GM23338 (cell line): ENCODE data around the gene PIPOX. TPM values are rescaled to one million over a fixed set of nuclear protein-coding genes. Genes with fewer than 3 reads are reported as not detected.

Source experiments
- ATAC-seq: fragments of 200-7000 bp; cut with Tn5 transposase; 3 replicates; pipeline ENCODE4 v1.9.1; 2020
- DNase-seq: peaks from one replicate; pipeline ENCODE4 v3.0.0-alpha.2; 2015; ENCODE audit warnings: low spot score
- H2AFZ ChIP-seq: fragments of 200-600 bp; sonication (generic); 2 replicates; pipeline ENCODE4 v1.8.0; 2016; ENCODE audit warnings: antibody characterized with exemption, mild to moderate bottlenecking, moderate library complexity
- H3F3A ChIP-seq: fragments of 200-600 bp; sonication (generic); replicated peaks from 2 replicates; pipeline ENCODE4 v1.8.0; 2017; ENCODE audit warnings: antibody characterized with exemption, mixed run types, low read depth
- H3K27ac ChIP-seq: fragments of 200-600 bp; sonication (generic); 2 replicates; pipeline ENCODE4 v1.6.1; 2016; ENCODE audit warnings: low read depth
- H3K27me3 ChIP-seq: fragments of 200-600 bp; sonication (generic); 2 replicates; pipeline ENCODE4 v1.8.0; 2016; ENCODE audit warnings: mild to moderate bottlenecking, mixed run types, moderate library complexity; ENCODE audit not compliant: insufficient read depth
- H3K36me3 ChIP-seq: fragments of 200-600 bp; sonication (generic); 2 replicates; pipeline ENCODE4 v1.8.0; 2016; ENCODE audit warnings: mild to moderate bottlenecking; ENCODE audit not compliant: insufficient read depth
- H3K4me1 ChIP-seq: fragments of 200-600 bp; sonication (generic); 2 replicates; pipeline ENCODE4 v1.8.0; 2016; ENCODE audit warnings: mild to moderate bottlenecking, moderate library complexity; ENCODE audit not compliant: insufficient read depth
- H3K4me2 ChIP-seq: fragments of 200-600 bp; sonication (generic); 2 replicates; pipeline ENCODE4 v1.7.1; 2017; ENCODE audit warnings: mixed run types
- H3K4me3 ChIP-seq: fragments of 200-600 bp; sonication (generic); 2 replicates; pipeline ENCODE4 v1.6.1; 2016; ENCODE audit warnings: mixed run types
- H3K79me2 ChIP-seq: fragments of 200-600 bp; sonication (generic); replicated peaks from 2 replicates; pipeline ENCODE4 v1.8.0; 2017; ENCODE audit warnings: mild to moderate bottlenecking; ENCODE audit not compliant: insufficient read depth
- H3K9me2 ChIP-seq: fragments of 200-600 bp; sonication (generic); 2 replicates; pipeline ENCODE4 v1.8.0; 2017; ENCODE audit not compliant: insufficient read depth
- H4K20me1 ChIP-seq: fragments of 200-600 bp; sonication (generic); replicated peaks from 2 replicates; pipeline ENCODE4 v1.8.0; 2017; ENCODE audit warnings: mild to moderate bottlenecking; ENCODE audit not compliant: insufficient read depth
- H3K27ac Mint-ChIP-seq: 2 replicates; pipeline ENCODE4 v1.8.0; 2020; ENCODE audit warnings: inconsistent platforms, mild to moderate bottlenecking, moderate library complexity, mixed read lengths
- H3K27me3 Mint-ChIP-seq: 3 replicates; pipeline ENCODE4 v1.8.0; 2022; ENCODE audit warnings: low read depth, mild to moderate bottlenecking, moderate library complexity, mixed read lengths, inconsistent platforms; ENCODE audit not compliant: insufficient read depth, poor library complexity
- H3K36me3 Mint-ChIP-seq: 3 replicates; pipeline ENCODE4 v1.8.0; 2021; ENCODE audit warnings: low read depth, mild to moderate bottlenecking, inconsistent platforms, moderate library complexity, mixed read lengths
- H3K4me1 Mint-ChIP-seq: 3 replicates; pipeline ENCODE4 v1.8.0; 2020; ENCODE audit warnings: mild to moderate bottlenecking, inconsistent platforms, mixed read lengths
- H3K4me3 Mint-ChIP-seq: 3 replicates; pipeline ENCODE4 v1.8.0; 2021; ENCODE audit warnings: moderate library complexity, mild to moderate bottlenecking, inconsistent platforms, mixed read lengths
- H3K9me3 Mint-ChIP-seq: 3 replicates; pipeline ENCODE4 v1.8.0; 2020; ENCODE audit warnings: moderate library complexity, mild to moderate bottlenecking, inconsistent platforms, mixed read lengths
- CREB1 ChIP-seq: fragments of 250-450 bp; sonication (Bioruptor Pico); IDR thresholded peaks from 2 replicates; pipeline ENCODE4 v1.5.0; 2020; ENCODE audit warnings: low read depth, mild to moderate bottlenecking, moderate library complexity
- EZH2 ChIP-seq: fragments of 200-600 bp; sonication (generic); IDR thresholded peaks from one replicate; pipeline ENCODE4 v1.8.0; 2017; ENCODE audit warnings: antibody characterized with exemption, mild to moderate bottlenecking, low read depth; ENCODE audit not compliant: unreplicated experiment
- EZH2phosphoT487 ChIP-seq: fragments of 200-600 bp; sonication (generic); IDR thresholded peaks from one replicate; pipeline ENCODE4 v1.8.1; 2018; ENCODE audit warnings: antibody characterized with exemption; ENCODE audit not compliant: unreplicated experiment
- JUNB ChIP-seq: IDR thresholded peaks from one replicate; pipeline ENCODE4 v1.6.1; 2016; ENCODE audit warnings: antibody characterized with exemption; ENCODE audit not compliant: unreplicated experiment
- NANOG ChIP-seq: IDR thresholded peaks from 2 replicates; pipeline ENCODE4 v1.6.1; 2016; ENCODE audit warnings: antibody characterized with exemption, borderline replicate concordance
- STAT1 ChIP-seq: IDR thresholded peaks from one replicate; pipeline ENCODE4 v1.6.1; 2016; ENCODE audit warnings: antibody characterized with exemption; ENCODE audit not compliant: unreplicated experiment
- ZNF114 ChIP-seq: fragments of 250-450 bp; sonication (Bioruptor Pico); IDR thresholded peaks from 2 replicates; pipeline ENCODE4 v1.5.0; 2020; ENCODE audit warnings: mild to moderate bottlenecking, moderate library complexity
- ZNF331 ChIP-seq: fragments of 250-450 bp; sonication (Bioruptor Pico); IDR thresholded peaks from 2 replicates; pipeline ENCODE4 v1.5.0; 2020; ENCODE audit warnings: low read depth, mild to moderate bottlenecking, moderate library complexity
- polyA plus RNA-seq: library from polyadenylated mRNA; unstranded; fragments of >200 nt; fragmentation: Nextera tagmentation; extraction: Ambion mirVana; gene quantifications from 2 replicates; pipeline ENCODE4 v1.2.1, GENCODE V29; 2016
- total RNA-seq: library from RNA; depleted of rRNA; stranded (reverse); fragments of >200 nt; shearing (Covaris generic); gene quantifications from 2 replicates; pipeline ENCODE4 v1.2.3, GENCODE V29; 2014
- TF ChIP-seq, protein P1 (sequence below): IDR thresholded peaks from 2 replicates; pipeline ENCODE4 v1.6.1; 2016; ENCODE audit warnings: antibody characterized with exemption
- TF ChIP-seq, protein P2 (sequence below), 2 experiments: fragments of 200-600 bp in 1 of 2; sonication (generic) in 1 of 2; conservative IDR thresholded peaks; 2 replicates each; pipeline versions ENCODE4 v1.5.1 to v1.6.1; 2016 to 2017; ENCODE audit warnings: antibody characterized with exemption in 2 of 2, low read depth in 2 of 2, mild to moderate bottlenecking in 2 of 2, moderate library complexity in 1 of 2
- TF ChIP-seq, protein P3 (sequence below): fragments of 250-450 bp; sonication (Bioruptor Pico); IDR thresholded peaks from 2 replicates; pipeline ENCODE4 v1.5.0; 2020; ENCODE audit warnings: mild to moderate bottlenecking, moderate library complexity

The PIPOX gene
- total and polyA plus RNA-seq, 2 experiments from 2014 or later, result 22.6 to 34.6 TPM

DNA sequence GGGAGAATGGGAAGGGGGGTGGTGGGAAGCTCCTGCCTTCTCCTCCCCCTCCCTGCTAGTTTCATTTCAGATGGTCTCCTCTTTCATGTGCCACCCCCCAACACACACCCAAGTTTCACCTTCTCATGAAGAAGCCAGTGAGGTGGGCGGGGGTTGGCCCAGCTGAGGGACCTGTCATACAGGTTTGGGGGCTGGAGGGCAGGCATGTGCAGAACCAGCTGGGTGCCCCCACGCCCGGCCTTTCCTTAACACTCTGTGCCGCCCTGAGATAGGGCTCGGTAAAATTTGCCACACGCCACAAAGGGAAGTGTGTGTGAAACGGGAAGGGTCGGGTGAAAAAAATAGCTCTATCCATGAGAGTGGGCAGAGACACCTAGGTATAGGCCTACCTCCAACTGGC lies 57.4 kb downstream of the PIPOX start (continued):
- TF ChIP-seq, protein P1, sequence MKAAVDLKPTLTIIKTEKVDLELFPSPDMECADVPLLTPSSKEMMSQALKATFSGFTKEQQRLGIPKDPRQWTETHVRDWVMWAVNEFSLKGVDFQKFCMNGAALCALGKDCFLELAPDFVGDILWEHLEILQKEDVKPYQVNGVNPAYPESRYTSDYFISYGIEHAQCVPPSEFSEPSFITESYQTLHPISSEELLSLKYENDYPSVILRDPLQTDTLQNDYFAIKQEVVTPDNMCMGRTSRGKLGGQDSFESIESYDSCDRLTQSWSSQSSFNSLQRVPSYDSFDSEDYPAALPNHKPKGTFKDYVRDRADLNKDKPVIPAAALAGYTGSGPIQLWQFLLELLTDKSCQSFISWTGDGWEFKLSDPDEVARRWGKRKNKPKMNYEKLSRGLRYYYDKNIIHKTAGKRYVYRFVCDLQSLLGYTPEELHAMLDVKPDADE, result no peak
- no peak for TF ChIP-seq EZH2phosphoT487
- TF ChIP-seq STAT1, result no peak
- TF ChIP-seq EZH2, result no peak
- TF ChIP-seq ZNF114 (CRISPR knock-in tag), result no peak
- TF ChIP-seq ZNF331 (CRISPR knock-in tag), result no peak

DNA sequence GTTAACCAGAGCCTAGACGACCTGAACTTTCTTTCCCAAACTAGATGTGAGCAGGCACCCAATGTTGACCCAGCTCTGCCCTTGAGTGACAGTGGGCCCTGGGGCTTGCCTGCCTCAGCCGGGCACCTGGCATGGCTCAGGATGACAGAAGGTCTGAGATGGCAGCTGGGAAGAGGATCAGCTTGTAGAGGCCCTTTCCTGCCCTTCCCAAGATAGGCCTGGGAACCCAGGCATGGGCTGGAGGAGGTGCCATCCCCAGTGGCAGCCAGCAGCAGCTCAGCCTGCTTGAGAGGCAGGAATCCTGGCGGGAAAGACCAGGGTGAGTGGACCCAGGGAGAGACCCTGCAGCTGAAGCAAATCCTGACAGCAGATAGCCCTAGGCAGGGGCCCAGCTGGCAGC lies 59.1 kb downstream of the PIPOX start:
- no peaks in the 10 kb centered on the region for H3K9me3 Mint-ChIP-seq
- peaks cover 36% of the 10 kb centered on the region for H3K36me3 Mint-ChIP-seq
- H3K4me3 ChIP-seq, result no peak overlapping the region
- no peak overlapping the region for H3K4me3 Mint-ChIP-seq
- H3K9me2 ChIP-seq, result no peaks in the 10 kb centered on the region
- H4K20me1 ChIP-seq, result no peaks in the 10 kb centered on the region
- H3K79me2 ChIP-seq, result no peaks in the 10 kb centered on the region
- no peaks in the 10 kb centered on the region for H3F3A ChIP-seq
- no peaks in the 10 kb centered on the region for H3K4me1 ChIP-seq
- DNase-seq (no peak), ATAC-seq (no peak; the same call in 2 of the 3 replicates)
- no peak overlapping the region for H2AFZ ChIP-seq
- H3K27ac ChIP-seq, result 0 out of 2 replicates have a peak overlapping the region, but pooled peaks have one; percentile 10
- H3K27me3 Mint-ChIP-seq, result peaks cover 12% of the 10 kb centered on the region
- peaks cover 19% of the 10 kb centered on the region for H3K4me1 Mint-ChIP-seq
- peaks cover 5% of the 10 kb centered on the region; the same call in 1 of the 2 replicates for H3K36me3 ChIP-seq
- H3K27ac Mint-ChIP-seq, result no peak overlapping the region
- H3K27me3 ChIP-seq, result no peaks in the 10 kb centered on the region
- no peak overlapping the region for H3K4me2 ChIP-seq
- TF ChIP-seq ZNF114 (CRISPR knock-in tag), result no peak
- no peak for TF ChIP-seq NANOG
- TF ChIP-seq, protein P1, result no peak
- TF ChIP-seq JUNB, result no peak
- TF ChIP-seq CREB1 (CRISPR knock-in tag), result no peak
- no peak for TF ChIP-seq STAT1
- TF ChIP-seq, protein P2, sequence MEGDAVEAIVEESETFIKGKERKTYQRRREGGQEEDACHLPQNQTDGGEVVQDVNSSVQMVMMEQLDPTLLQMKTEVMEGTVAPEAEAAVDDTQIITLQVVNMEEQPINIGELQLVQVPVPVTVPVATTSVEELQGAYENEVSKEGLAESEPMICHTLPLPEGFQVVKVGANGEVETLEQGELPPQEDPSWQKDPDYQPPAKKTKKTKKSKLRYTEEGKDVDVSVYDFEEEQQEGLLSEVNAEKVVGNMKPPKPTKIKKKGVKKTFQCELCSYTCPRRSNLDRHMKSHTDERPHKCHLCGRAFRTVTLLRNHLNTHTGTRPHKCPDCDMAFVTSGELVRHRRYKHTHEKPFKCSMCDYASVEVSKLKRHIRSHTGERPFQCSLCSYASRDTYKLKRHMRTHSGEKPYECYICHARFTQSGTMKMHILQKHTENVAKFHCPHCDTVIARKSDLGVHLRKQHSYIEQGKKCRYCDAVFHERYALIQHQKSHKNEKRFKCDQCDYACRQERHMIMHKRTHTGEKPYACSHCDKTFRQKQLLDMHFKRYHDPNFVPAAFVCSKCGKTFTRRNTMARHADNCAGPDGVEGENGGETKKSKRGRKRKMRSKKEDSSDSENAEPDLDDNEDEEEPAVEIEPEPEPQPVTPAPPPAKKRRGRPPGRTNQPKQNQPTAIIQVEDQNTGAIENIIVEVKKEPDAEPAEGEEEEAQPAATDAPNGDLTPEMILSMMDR (conservative IDR thresholded peaks at IDR 0.05; ENCODE audit: low read depth in 2 of 2), result no peak
- no peak for TF ChIP-seq EZH2phosphoT487
- TF ChIP-seq, protein P3, sequence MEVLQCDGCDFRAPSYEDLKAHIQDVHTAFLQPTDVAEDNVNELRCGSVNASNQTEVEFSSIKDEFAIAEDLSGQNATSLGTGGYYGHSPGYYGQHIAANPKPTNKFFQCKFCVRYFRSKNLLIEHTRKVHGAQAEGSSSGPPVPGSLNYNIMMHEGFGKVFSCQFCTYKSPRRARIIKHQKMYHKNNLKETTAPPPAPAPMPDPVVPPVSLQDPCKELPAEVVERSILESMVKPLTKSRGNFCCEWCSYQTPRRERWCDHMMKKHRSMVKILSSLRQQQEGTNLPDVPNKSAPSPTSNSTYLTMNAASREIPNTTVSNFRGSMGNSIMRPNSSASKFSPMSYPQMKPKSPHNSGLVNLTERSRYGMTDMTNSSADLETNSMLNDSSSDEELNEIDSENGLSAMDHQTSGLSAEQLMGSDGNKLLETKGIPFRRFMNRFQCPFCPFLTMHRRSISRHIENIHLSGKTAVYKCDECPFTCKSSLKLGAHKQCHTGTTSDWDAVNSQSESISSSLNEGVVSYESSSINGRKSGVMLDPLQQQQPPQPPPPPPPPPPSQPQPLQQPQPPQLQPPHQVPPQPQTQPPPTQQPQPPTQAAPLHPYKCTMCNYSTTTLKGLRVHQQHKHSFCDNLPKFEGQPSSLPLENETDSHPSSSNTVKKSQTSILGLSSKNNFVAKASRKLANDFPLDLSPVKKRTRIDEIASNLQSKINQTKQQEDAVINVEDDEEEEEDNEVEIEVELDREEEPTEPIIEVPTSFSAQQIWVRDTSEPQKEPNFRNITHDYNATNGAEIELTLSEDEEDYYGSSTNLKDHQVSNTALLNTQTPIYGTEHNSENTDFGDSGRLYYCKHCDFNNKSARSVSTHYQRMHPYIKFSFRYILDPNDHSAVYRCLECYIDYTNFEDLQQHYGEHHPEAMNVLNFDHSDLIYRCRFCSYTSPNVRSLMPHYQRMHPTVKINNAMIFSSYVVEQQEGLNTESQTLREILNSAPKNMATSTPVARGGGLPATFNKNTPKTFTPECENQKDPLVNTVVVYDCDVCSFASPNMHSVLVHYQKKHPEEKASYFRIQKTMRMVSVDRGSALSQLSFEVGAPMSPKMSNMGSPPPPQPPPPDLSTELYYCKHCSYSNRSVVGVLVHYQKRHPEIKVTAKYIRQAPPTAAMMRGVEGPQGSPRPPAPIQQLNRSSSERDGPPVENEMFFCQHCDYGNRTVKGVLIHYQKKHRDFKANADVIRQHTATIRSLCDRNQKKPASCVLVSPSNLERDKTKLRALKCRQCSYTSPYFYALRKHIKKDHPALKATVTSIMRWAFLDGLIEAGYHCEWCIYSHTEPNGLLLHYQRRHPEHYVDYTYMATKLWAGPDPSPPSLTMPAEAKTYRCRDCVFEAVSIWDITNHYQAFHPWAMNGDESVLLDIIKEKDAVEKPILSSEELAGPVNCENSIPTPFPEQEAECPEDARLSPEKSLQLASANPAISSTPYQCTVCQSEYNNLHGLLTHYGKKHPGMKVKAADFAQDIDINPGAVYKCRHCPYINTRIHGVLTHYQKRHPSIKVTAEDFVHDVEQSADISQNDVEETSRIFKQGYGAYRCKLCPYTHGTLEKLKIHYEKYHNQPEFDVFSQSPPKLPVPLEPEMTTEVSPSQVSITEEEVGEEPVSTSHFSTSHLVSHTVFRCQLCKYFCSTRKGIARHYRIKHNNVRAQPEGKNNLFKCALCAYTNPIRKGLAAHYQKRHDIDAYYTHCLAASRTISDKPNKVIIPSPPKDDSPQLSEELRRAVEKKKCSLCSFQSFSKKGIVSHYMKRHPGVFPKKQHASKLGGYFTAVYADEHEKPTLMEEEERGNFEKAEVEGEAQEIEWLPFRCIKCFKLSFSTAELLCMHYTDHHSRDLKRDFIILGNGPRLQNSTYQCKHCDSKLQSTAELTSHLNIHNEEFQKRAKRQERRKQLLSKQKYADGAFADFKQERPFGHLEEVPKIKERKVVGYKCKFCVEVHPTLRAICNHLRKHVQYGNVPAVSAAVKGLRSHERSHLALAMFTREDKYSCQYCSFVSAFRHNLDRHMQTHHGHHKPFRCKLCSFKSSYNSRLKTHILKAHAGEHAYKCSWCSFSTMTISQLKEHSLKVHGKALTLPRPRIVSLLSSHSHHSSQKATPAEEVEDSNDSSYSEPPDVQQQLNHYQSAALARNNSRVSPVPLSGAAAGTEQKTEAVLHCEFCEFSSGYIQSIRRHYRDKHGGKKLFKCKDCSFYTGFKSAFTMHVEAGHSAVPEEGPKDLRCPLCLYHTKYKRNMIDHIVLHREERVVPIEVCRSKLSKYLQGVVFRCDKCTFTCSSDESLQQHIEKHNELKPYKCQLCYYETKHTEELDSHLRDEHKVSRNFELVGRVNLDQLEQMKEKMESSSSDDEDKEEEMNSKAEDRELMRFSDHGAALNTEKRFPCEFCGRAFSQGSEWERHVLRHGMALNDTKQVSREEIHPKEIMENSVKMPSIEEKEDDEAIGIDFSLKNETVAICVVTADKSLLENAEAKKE (CRISPR knock-in tag), result no peak
